Islet precursor cell (in vitro differentiated cells): ENCODE measurements around the gene GATB.

Source experiments
- DNase-seq: peaks from one replicate; pipeline ENCODE4 v3.0.0-alpha.2; 2018

Gene GATB

GRCh38 chr4:151669990-151670389 lies 90.8 kb downstream of the GATB start:
- DNase-seq, result peak; percentile 31

GRCh38 chr4:151668689-151669402 lies 92.0 kb downstream of the GATB start:
- no peak for DNase-seq

GRCh38 chr4:151667666-151668065 lies 93.1 kb downstream of the GATB start:
- DNase-seq, result peak; percentile 51

- peak; percentile 66 for DNase-seq
Measured at GRCh38 chr4:151667048-151667447, 93.8 kb downstream of the GATB start.

GRCh38 chr4:151666501-151666900 lies 94.3 kb downstream of the GATB start:
- DNase-seq, result no peak

- DNase-seq, result no peak
Measured at GRCh38 chr4:151665785-151666127, 95.1 kb downstream of the GATB start.

GRCh38 chr4:151665022-151665784 lies 95.6 kb downstream of the GATB start:
- DNase-seq, result no peak

- peak; percentile 49 for DNase-seq
Measured at GRCh38 chr4:151664289-151664688, 96.5 kb downstream of the GATB start.

- DNase-seq, result no peak
Measured at GRCh38 chr4:151663109-151663508, 97.7 kb downstream of the GATB start.

GRCh38 chr4:151661873-151662272 lies 98.9 kb downstream of the GATB start:
- DNase-seq, result no peak

GRCh38 chr4:151660676-151661075 lies 100.1 kb downstream of the GATB start:
- no peak for DNase-seq

- DNase-seq, result peak; percentile 78
Measured at GRCh38 chr4:151659601-151660364, 101.0 kb downstream of the GATB start.

- DNase-seq, result no peak
Measured at GRCh38 chr4:151658959-151659600, 101.7 kb downstream of the GATB start.

GRCh38 chr4:151657896-151658295 lies 102.9 kb downstream of the GATB start:
- DNase-seq, result no peak

GRCh38 chr4:151656058-151656457 lies 104.7 kb downstream of the GATB start:
- no peak for DNase-seq

GRCh38 chr4:151653548-151653918 lies 107.3 kb downstream of the GATB start:
- DNase-seq, result no peak

GRCh38 chr4:151652841-151653547 lies 107.8 kb downstream of the GATB start:
- no peak for DNase-seq

GRCh38 chr4:151651496-151651895 lies 109.3 kb downstream of the GATB start:
- DNase-seq, result no peak

- DNase-seq, result no peak
Measured at GRCh38 chr4:151649479-151649878, 111.3 kb downstream of the GATB start.

- peak; percentile 84 for DNase-seq
Measured at GRCh38 chr4:151646322-151646721, 114.5 kb downstream of the GATB start.

- peak; percentile 77 for DNase-seq
Measured at GRCh38 chr4:151644622-151645021, 116.2 kb downstream of the GATB start.

- no peak for DNase-seq
Measured at GRCh38 chr4:151643564-151643963, 117.2 kb downstream of the GATB start.

GRCh38 chr4:151641983-151642382 lies 118.8 kb downstream of the GATB start:
- no peak for DNase-seq
